ENCODE results near the gene COL5A2.

Gene COL5A2

GRCh38 chr2:189157939-189158338, 21.6 kb downstream of the COL5A2 start:
- DNase-seq (no peak), ATAC-seq (ENCODE audit: insufficient read depth, low read depth) (no peak)
- no peaks in the 10 kb centered on the region for H3K27me3 ChIP-seq (ENCODE audit: insufficient read depth, low read length, poor library complexity)
- no peak overlapping the region for H3K4me3 ChIP-seq (ENCODE audit: low read depth in 1 of 2, low read length in 2 of 2)
- H3K27ac ChIP-seq (ENCODE audit: low read length), result no peak overlapping the region
- H2AFZ ChIP-seq (ENCODE audit: low read depth, low read length), result no peak overlapping the region
- H3K4me1 ChIP-seq (ENCODE audit: insufficient read depth, low read length), result no peaks in the 10 kb centered on the region
- H3K9ac ChIP-seq (ENCODE audit: low read depth, low read length), result no peak overlapping the region
- H3K4me2 ChIP-seq (ENCODE audit: insufficient read depth, low read length), result no peak overlapping the region
- no peaks in the 10 kb centered on the region for H3K9me3 ChIP-seq (ENCODE audit: insufficient read depth, low read length, severe bottlenecking)
- no peaks in the 10 kb centered on the region for H3K79me2 ChIP-seq (ENCODE audit: insufficient read depth, low read length)
- no peaks in the 10 kb centered on the region for H3K36me3 ChIP-seq (ENCODE audit: insufficient read depth, low read length)
- no peaks in the 10 kb centered on the region for H4K20me1 ChIP-seq (ENCODE audit: insufficient read depth, low read length)
- TF ChIP-seq EZH2 (IDR thresholded peaks at IDR 0.05; ENCODE audit: borderline replicate concordance, low read depth, low read length, severe bottlenecking), result no peak
- TF ChIP-seq CTCF (IDR thresholded peaks at IDR 0.05; ENCODE audit: borderline replicate concordance, extremely low read depth, low read length, poor library complexity, severe bottlenecking), result no peak

- H3K9ac ChIP-seq (ENCODE audit: low read depth, low read length), result no peak overlapping the region
- no peaks in the 10 kb centered on the region for H3K9me3 ChIP-seq (ENCODE audit: insufficient read depth, low read length, severe bottlenecking)
- TF ChIP-seq EZH2 (IDR thresholded peaks at IDR 0.05; ENCODE audit: borderline replicate concordance, low read depth, low read length, severe bottlenecking) (no peak), CTCF (IDR thresholded peaks at IDR 0.05; ENCODE audit: borderline replicate concordance, extremely low read depth, low read length, poor library complexity, severe bottlenecking) (no peak)
- H2AFZ ChIP-seq (ENCODE audit: low read depth, low read length), result no peak overlapping the region
- H4K20me1 ChIP-seq (ENCODE audit: insufficient read depth, low read length), result no peaks in the 10 kb centered on the region
- H3K4me3 ChIP-seq (ENCODE audit: low read depth in 1 of 2, low read length in 2 of 2), result no peak overlapping the region
- H3K79me2 ChIP-seq (ENCODE audit: insufficient read depth, low read length), result no peaks in the 10 kb centered on the region
- no peak overlapping the region for H3K4me2 ChIP-seq (ENCODE audit: insufficient read depth, low read length)
- no peaks in the 10 kb centered on the region for H3K36me3 ChIP-seq (ENCODE audit: insufficient read depth, low read length)
- no peak for DNase-seq
- H3K27ac ChIP-seq (ENCODE audit: low read length), result no peak overlapping the region
- no peak for ATAC-seq (ENCODE audit: insufficient read depth, low read depth)
- H3K27me3 ChIP-seq (ENCODE audit: insufficient read depth, low read length, poor library complexity), result no peaks in the 10 kb centered on the region
- no peaks in the 10 kb centered on the region for H3K4me1 ChIP-seq (ENCODE audit: insufficient read depth, low read length)
These were observed 22.1 kb downstream of the COL5A2 start for GRCh38 chr2:189157456-189157855.

- Histone ChIP-seq H4K20me1 (ENCODE audit: insufficient read depth, low read length) (no peaks in the 10 kb centered on the region), H3K4me1 (ENCODE audit: insufficient read depth, low read length) (no peaks in the 10 kb centered on the region), H3K36me3 (ENCODE audit: insufficient read depth, low read length) (no peaks in the 10 kb centered on the region), H3K27ac (ENCODE audit: low read length) (no peak overlapping the region), H3K79me2 (ENCODE audit: insufficient read depth, low read length) (no peaks in the 10 kb centered on the region), H2AFZ (ENCODE audit: low read depth, low read length) (no peak overlapping the region), H3K9me3 (ENCODE audit: insufficient read depth, low read length, severe bottlenecking) (no peaks in the 10 kb centered on the region), H3K9ac (ENCODE audit: low read depth, low read length) (no peak overlapping the region), H3K4me2 (ENCODE audit: insufficient read depth, low read length) (no peak overlapping the region), H3K4me3 (ENCODE audit: low read depth in 1 of 2, low read length in 2 of 2) (no peak overlapping the region), H3K27me3 (ENCODE audit: insufficient read depth, low read length, poor library complexity) (no peaks in the 10 kb centered on the region)
- DNase-seq, result no peak
- no peak for ATAC-seq (ENCODE audit: insufficient read depth, low read depth)
- TF ChIP-seq EZH2 (IDR thresholded peaks at IDR 0.05; ENCODE audit: borderline replicate concordance, low read depth, low read length, severe bottlenecking) (no peak), CTCF (IDR thresholded peaks at IDR 0.05; ENCODE audit: borderline replicate concordance, extremely low read depth, low read length, poor library complexity, severe bottlenecking) (no peak)
These were observed 23.8 kb downstream of the COL5A2 start for GRCh38 chr2:189155795-189156194.

GRCh38 chr2:189153619-189154018, 25.9 kb downstream of the COL5A2 start:
- Histone ChIP-seq H4K20me1 (ENCODE audit: insufficient read depth, low read length) (no peaks in the 10 kb centered on the region), H3K36me3 (ENCODE audit: insufficient read depth, low read length) (no peaks in the 10 kb centered on the region), H3K27me3 (ENCODE audit: insufficient read depth, low read length, poor library complexity) (no peaks in the 10 kb centered on the region), H2AFZ (ENCODE audit: low read depth, low read length) (no peak overlapping the region), H3K4me3 (ENCODE audit: low read depth in 1 of 2, low read length in 2 of 2) (no peak overlapping the region), H3K79me2 (ENCODE audit: insufficient read depth, low read length) (no peaks in the 10 kb centered on the region), H3K27ac (ENCODE audit: low read length) (no peak overlapping the region), H3K9me3 (ENCODE audit: insufficient read depth, low read length, severe bottlenecking) (no peaks in the 10 kb centered on the region), H3K4me2 (ENCODE audit: insufficient read depth, low read length) (no peak overlapping the region), H3K4me1 (ENCODE audit: insufficient read depth, low read length) (no peaks in the 10 kb centered on the region), H3K9ac (ENCODE audit: low read depth, low read length) (no peak overlapping the region)
- TF ChIP-seq CTCF (IDR thresholded peaks at IDR 0.05; ENCODE audit: borderline replicate concordance, extremely low read depth, low read length, poor library complexity, severe bottlenecking) (no peak), EZH2 (IDR thresholded peaks at IDR 0.05; ENCODE audit: borderline replicate concordance, low read depth, low read length, severe bottlenecking) (no peak)
- ATAC-seq (ENCODE audit: insufficient read depth, low read depth) (no peak), DNase-seq (no peak)

Measured in DND-41 (cell line).